GM23338 (cell line): Measurements from ENCODE around the gene SMAP2. TPM values are rescaled to one million over a fixed set of nuclear protein-coding genes. Genes with fewer than 3 reads are reported as not detected.

Source experiments
- ATAC-seq: fragments of 200-7000 bp; cut with Tn5 transposase; 3 replicates; pipeline ENCODE4 v1.9.1; 2020
- DNase-seq: peaks from one replicate; pipeline ENCODE4 v3.0.0-alpha.2; 2015; ENCODE audit warnings: low spot score
- H2AFZ ChIP-seq: fragments of 200-600 bp; sonication (generic); 2 replicates; pipeline ENCODE4 v1.8.0; 2016; ENCODE audit warnings: antibody characterized with exemption, mild to moderate bottlenecking, moderate library complexity
- H3F3A ChIP-seq: fragments of 200-600 bp; sonication (generic); replicated peaks from 2 replicates; pipeline ENCODE4 v1.8.0; 2017; ENCODE audit warnings: antibody characterized with exemption, mixed run types, low read depth
- H3K27ac ChIP-seq: fragments of 200-600 bp; sonication (generic); 2 replicates; pipeline ENCODE4 v1.6.1; 2016; ENCODE audit warnings: low read depth
- H3K27me3 ChIP-seq: fragments of 200-600 bp; sonication (generic); 2 replicates; pipeline ENCODE4 v1.8.0; 2016; ENCODE audit warnings: mild to moderate bottlenecking, mixed run types, moderate library complexity; ENCODE audit not compliant: insufficient read depth
- H3K36me3 ChIP-seq: fragments of 200-600 bp; sonication (generic); 2 replicates; pipeline ENCODE4 v1.8.0; 2016; ENCODE audit warnings: mild to moderate bottlenecking; ENCODE audit not compliant: insufficient read depth
- H3K4me1 ChIP-seq: fragments of 200-600 bp; sonication (generic); 2 replicates; pipeline ENCODE4 v1.8.0; 2016; ENCODE audit warnings: mild to moderate bottlenecking, moderate library complexity; ENCODE audit not compliant: insufficient read depth
- H3K4me2 ChIP-seq: fragments of 200-600 bp; sonication (generic); 2 replicates; pipeline ENCODE4 v1.7.1; 2017; ENCODE audit warnings: mixed run types
- H3K4me3 ChIP-seq: fragments of 200-600 bp; sonication (generic); 2 replicates; pipeline ENCODE4 v1.6.1; 2016; ENCODE audit warnings: mixed run types
- H3K79me2 ChIP-seq: fragments of 200-600 bp; sonication (generic); replicated peaks from 2 replicates; pipeline ENCODE4 v1.8.0; 2017; ENCODE audit warnings: mild to moderate bottlenecking; ENCODE audit not compliant: insufficient read depth
- H3K9me2 ChIP-seq: fragments of 200-600 bp; sonication (generic); 2 replicates; pipeline ENCODE4 v1.8.0; 2017; ENCODE audit not compliant: insufficient read depth
- H4K20me1 ChIP-seq: fragments of 200-600 bp; sonication (generic); replicated peaks from 2 replicates; pipeline ENCODE4 v1.8.0; 2017; ENCODE audit warnings: mild to moderate bottlenecking; ENCODE audit not compliant: insufficient read depth
- H3K27ac Mint-ChIP-seq: 2 replicates; pipeline ENCODE4 v1.8.0; 2020; ENCODE audit warnings: inconsistent platforms, mild to moderate bottlenecking, moderate library complexity, mixed read lengths
- H3K27me3 Mint-ChIP-seq: 3 replicates; pipeline ENCODE4 v1.8.0; 2022; ENCODE audit warnings: low read depth, mild to moderate bottlenecking, moderate library complexity, mixed read lengths, inconsistent platforms; ENCODE audit not compliant: insufficient read depth, poor library complexity
- H3K36me3 Mint-ChIP-seq: 3 replicates; pipeline ENCODE4 v1.8.0; 2021; ENCODE audit warnings: low read depth, mild to moderate bottlenecking, inconsistent platforms, moderate library complexity, mixed read lengths
- H3K4me1 Mint-ChIP-seq: 3 replicates; pipeline ENCODE4 v1.8.0; 2020; ENCODE audit warnings: mild to moderate bottlenecking, inconsistent platforms, mixed read lengths
- H3K4me3 Mint-ChIP-seq: 3 replicates; pipeline ENCODE4 v1.8.0; 2021; ENCODE audit warnings: moderate library complexity, mild to moderate bottlenecking, inconsistent platforms, mixed read lengths
- H3K9me3 Mint-ChIP-seq: 3 replicates; pipeline ENCODE4 v1.8.0; 2020; ENCODE audit warnings: moderate library complexity, mild to moderate bottlenecking, inconsistent platforms, mixed read lengths
- CREB1 ChIP-seq: fragments of 250-450 bp; sonication (Bioruptor Pico); IDR thresholded peaks from 2 replicates; pipeline ENCODE4 v1.5.0; 2020; ENCODE audit warnings: low read depth, mild to moderate bottlenecking, moderate library complexity
- ETS1 ChIP-seq: IDR thresholded peaks from 2 replicates; pipeline ENCODE4 v1.6.1; 2016; ENCODE audit warnings: antibody characterized with exemption
- EZH2 ChIP-seq: fragments of 200-600 bp; sonication (generic); IDR thresholded peaks from one replicate; pipeline ENCODE4 v1.8.0; 2017; ENCODE audit warnings: antibody characterized with exemption, mild to moderate bottlenecking, low read depth; ENCODE audit not compliant: unreplicated experiment
- NANOG ChIP-seq: IDR thresholded peaks from 2 replicates; pipeline ENCODE4 v1.6.1; 2016; ENCODE audit warnings: antibody characterized with exemption, borderline replicate concordance
- POLR2AphosphoS5 ChIP-seq: IDR thresholded peaks from 2 replicates; pipeline ENCODE4 v1.6.1; 2016; ENCODE audit warnings: antibody characterized with exemption, low read depth
- STAT1 ChIP-seq: IDR thresholded peaks from one replicate; pipeline ENCODE4 v1.6.1; 2016; ENCODE audit warnings: antibody characterized with exemption; ENCODE audit not compliant: unreplicated experiment
- ZNF114 ChIP-seq: fragments of 250-450 bp; sonication (Bioruptor Pico); IDR thresholded peaks from 2 replicates; pipeline ENCODE4 v1.5.0; 2020; ENCODE audit warnings: mild to moderate bottlenecking, moderate library complexity
- ZNF331 ChIP-seq: fragments of 250-450 bp; sonication (Bioruptor Pico); IDR thresholded peaks from 2 replicates; pipeline ENCODE4 v1.5.0; 2020; ENCODE audit warnings: low read depth, mild to moderate bottlenecking, moderate library complexity
- ZNF462 ChIP-seq: fragments of 250-450 bp; sonication (Bioruptor Pico); IDR thresholded peaks from 2 replicates; pipeline ENCODE4 v1.5.0; 2020; ENCODE audit warnings: mild to moderate bottlenecking, moderate library complexity
- polyA plus RNA-seq: library from polyadenylated mRNA; unstranded; fragments of >200 nt; fragmentation: Nextera tagmentation; extraction: Ambion mirVana; gene quantifications from 2 replicates; pipeline ENCODE4 v1.2.1, GENCODE V29; 2016
- total RNA-seq: library from RNA; depleted of rRNA; stranded (reverse); fragments of >200 nt; shearing (Covaris generic); gene quantifications from 2 replicates; pipeline ENCODE4 v1.2.3, GENCODE V29; 2014
- TF ChIP-seq, protein P1 (sequence below), 2 experiments: fragments of 200-600 bp in 1 of 2; sonication (generic) in 1 of 2; conservative IDR thresholded peaks; 2 replicates each; pipeline versions ENCODE4 v1.5.1 to v1.6.1; 2016 to 2017; ENCODE audit warnings: antibody characterized with exemption in 2 of 2, low read depth in 2 of 2, mild to moderate bottlenecking in 2 of 2, moderate library complexity in 1 of 2
- TF ChIP-seq, protein P2 (sequence below): IDR thresholded peaks from one replicate; pipeline ENCODE4 v1.6.1; 2018; ENCODE audit warnings: antibody characterized with exemption; ENCODE audit not compliant: unreplicated experiment

Gene SMAP2
- total and polyA plus RNA-seq, 2 experiments from 2014 or later: 2.9 to 4.8 TPM

DNA sequence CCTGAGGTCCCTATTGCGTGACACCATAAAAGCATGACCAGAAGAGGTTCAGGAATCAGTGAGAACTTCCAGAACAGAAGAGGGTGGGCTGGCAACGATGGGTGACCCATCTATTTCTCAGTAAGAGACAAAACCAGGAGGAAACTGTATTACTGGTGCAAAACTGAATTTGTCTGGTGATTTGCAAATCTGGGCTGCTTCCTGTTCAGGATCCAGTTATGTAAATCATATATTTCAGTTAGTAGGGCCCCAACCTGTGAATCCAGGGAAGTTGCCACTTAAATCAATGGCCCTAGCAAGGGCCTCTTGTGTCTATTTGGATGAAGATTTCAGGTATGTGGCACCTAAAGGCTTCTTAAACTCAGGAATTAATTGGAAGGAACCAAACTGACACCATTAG lies 23.1 kb upstream of the SMAP2 start:
- Histone ChIP-seq H3K36me3 (no peaks in the 10 kb centered on the region), H4K20me1 (no peaks in the 10 kb centered on the region), H2AFZ (no peak overlapping the region; the same call in 1 of the 2 replicates), H3K27ac (no peak overlapping the region), H3K9me2 (no peaks in the 10 kb centered on the region; the same call in 1 of the 2 replicates), H3F3A (no peaks in the 10 kb centered on the region), H3K4me1 (no peaks in the 10 kb centered on the region), H3K27me3 (no peaks in the 10 kb centered on the region), H3K4me2 (no peak overlapping the region), H3K4me3 (no peak overlapping the region), H3K79me2 (no peaks in the 10 kb centered on the region)
- Mint-ChIP-seq H3K4me3 (no peak overlapping the region), H3K4me1 (no peaks in the 10 kb centered on the region), H3K9me3 (no peaks in the 10 kb centered on the region), H3K36me3 (no peaks in the 10 kb centered on the region), H3K27me3 (peaks cover 5% of the 10 kb centered on the region), H3K27ac (no peak overlapping the region)
- no peak for ATAC-seq
- no peak for TF ChIP-seq ZNF331 (CRISPR knock-in tag)
- TF ChIP-seq, protein P1, sequence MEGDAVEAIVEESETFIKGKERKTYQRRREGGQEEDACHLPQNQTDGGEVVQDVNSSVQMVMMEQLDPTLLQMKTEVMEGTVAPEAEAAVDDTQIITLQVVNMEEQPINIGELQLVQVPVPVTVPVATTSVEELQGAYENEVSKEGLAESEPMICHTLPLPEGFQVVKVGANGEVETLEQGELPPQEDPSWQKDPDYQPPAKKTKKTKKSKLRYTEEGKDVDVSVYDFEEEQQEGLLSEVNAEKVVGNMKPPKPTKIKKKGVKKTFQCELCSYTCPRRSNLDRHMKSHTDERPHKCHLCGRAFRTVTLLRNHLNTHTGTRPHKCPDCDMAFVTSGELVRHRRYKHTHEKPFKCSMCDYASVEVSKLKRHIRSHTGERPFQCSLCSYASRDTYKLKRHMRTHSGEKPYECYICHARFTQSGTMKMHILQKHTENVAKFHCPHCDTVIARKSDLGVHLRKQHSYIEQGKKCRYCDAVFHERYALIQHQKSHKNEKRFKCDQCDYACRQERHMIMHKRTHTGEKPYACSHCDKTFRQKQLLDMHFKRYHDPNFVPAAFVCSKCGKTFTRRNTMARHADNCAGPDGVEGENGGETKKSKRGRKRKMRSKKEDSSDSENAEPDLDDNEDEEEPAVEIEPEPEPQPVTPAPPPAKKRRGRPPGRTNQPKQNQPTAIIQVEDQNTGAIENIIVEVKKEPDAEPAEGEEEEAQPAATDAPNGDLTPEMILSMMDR (conservative IDR thresholded peaks at IDR 0.05; ENCODE audit: low read depth in 2 of 2): no peak
- TF ChIP-seq ETS1: no peak
- TF ChIP-seq EZH2: no peak
- no peak for TF ChIP-seq ZNF462 (CRISPR knock-in tag)
- no peak for TF ChIP-seq STAT1
- no peak for TF ChIP-seq POLR2AphosphoS5
- TF ChIP-seq, protein P2, sequence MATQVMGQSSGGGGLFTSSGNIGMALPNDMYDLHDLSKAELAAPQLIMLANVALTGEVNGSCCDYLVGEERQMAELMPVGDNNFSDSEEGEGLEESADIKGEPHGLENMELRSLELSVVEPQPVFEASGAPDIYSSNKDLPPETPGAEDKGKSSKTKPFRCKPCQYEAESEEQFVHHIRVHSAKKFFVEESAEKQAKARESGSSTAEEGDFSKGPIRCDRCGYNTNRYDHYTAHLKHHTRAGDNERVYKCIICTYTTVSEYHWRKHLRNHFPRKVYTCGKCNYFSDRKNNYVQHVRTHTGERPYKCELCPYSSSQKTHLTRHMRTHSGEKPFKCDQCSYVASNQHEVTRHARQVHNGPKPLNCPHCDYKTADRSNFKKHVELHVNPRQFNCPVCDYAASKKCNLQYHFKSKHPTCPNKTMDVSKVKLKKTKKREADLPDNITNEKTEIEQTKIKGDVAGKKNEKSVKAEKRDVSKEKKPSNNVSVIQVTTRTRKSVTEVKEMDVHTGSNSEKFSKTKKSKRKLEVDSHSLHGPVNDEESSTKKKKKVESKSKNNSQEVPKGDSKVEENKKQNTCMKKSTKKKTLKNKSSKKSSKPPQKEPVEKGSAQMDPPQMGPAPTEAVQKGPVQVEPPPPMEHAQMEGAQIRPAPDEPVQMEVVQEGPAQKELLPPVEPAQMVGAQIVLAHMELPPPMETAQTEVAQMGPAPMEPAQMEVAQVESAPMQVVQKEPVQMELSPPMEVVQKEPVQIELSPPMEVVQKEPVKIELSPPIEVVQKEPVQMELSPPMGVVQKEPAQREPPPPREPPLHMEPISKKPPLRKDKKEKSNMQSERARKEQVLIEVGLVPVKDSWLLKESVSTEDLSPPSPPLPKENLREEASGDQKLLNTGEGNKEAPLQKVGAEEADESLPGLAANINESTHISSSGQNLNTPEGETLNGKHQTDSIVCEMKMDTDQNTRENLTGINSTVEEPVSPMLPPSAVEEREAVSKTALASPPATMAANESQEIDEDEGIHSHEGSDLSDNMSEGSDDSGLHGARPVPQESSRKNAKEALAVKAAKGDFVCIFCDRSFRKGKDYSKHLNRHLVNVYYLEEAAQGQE: no peak
- no peak for TF ChIP-seq NANOG
- no peak for TF ChIP-seq ZNF114
- no peak for TF ChIP-seq CREB1 (CRISPR knock-in tag)
- DNase-seq: no peak
